SK-N-SH treated with all-trans-retinoic acid at 6 μM for 48 hours (cell line): Measurements from ENCODE around the gene DOCK4.

ENCODE experiments used
- ATAC-seq: fragments of 200-7000 bp; cut with Tn5 transposase; 3 replicates; pipeline ENCODE4 v1.9.1; 2020; ENCODE audit warnings: mild to moderate bottlenecking, moderate library complexity
- ARNTL ChIP-seq: fragments of 450-650 bp; formaldehyde crosslinking; IDR thresholded peaks from 2 replicates; pipeline ENCODE4 v1.5.0; 2020; ENCODE audit warnings: low read depth, mild to moderate bottlenecking, moderate library complexity, borderline replicate concordance
- BACH2 ChIP-seq: fragments of 250-450 bp; sonication (Bioruptor Pico); IDR thresholded peaks from 2 replicates; pipeline ENCODE4 v1.9.0; 2021; ENCODE audit warnings: mild to moderate bottlenecking, borderline replicate concordance
- CSDC2 ChIP-seq: fragments of 250-450 bp; sonication (Bioruptor Pico); IDR thresholded peaks from 2 replicates; pipeline ENCODE4 v1.5.0; 2020; ENCODE audit warnings: mild to moderate bottlenecking, moderate library complexity
- ESRRG ChIP-seq: fragments of 250-450 bp; sonication (Bioruptor Pico); IDR thresholded peaks from 2 replicates; pipeline ENCODE4 v1.6.1; 2021; ENCODE audit warnings: mild to moderate bottlenecking
- GLIS3 ChIP-seq: fragments of 250-450 bp; sonication (Bioruptor Pico); IDR thresholded peaks from 2 replicates; pipeline ENCODE4 v1.5.0; 2020; ENCODE audit warnings: mild to moderate bottlenecking, moderate library complexity
- ISL1 ChIP-seq: fragments of 250-450 bp; sonication (Bioruptor Pico); IDR thresholded peaks from 2 replicates; pipeline ENCODE4 v2.1.2; 2022; ENCODE audit warnings: mild to moderate bottlenecking, moderate library complexity
- OSR1 ChIP-seq: fragments of 250-450 bp; sonication (Bioruptor Pico); IDR thresholded peaks from 2 replicates; pipeline ENCODE4 v1.8.0; 2022; ENCODE audit warnings: moderate library complexity, mild to moderate bottlenecking, inconsistent platforms
- PPARA ChIP-seq: fragments of 250-450 bp; sonication (Bioruptor Pico); IDR thresholded peaks from 2 replicates; pipeline ENCODE4 v1.5.0; 2020; ENCODE audit warnings: mild to moderate bottlenecking, borderline replicate concordance
- RARB ChIP-seq: fragments of 250-450 bp; sonication (Bioruptor Pico); IDR thresholded peaks from 2 replicates; pipeline ENCODE4 v1.8.0; 2021; ENCODE audit warnings: mild to moderate bottlenecking, moderate library complexity
- SNAI2 ChIP-seq: fragments of 250-450 bp; sonication (Bioruptor Pico); IDR thresholded peaks from 2 replicates; pipeline ENCODE4 v1.5.0; 2020; ENCODE audit warnings: mild to moderate bottlenecking, moderate library complexity
- TCF4 ChIP-seq: fragments of 250-450 bp; sonication (Bioruptor Pico); IDR thresholded peaks from 2 replicates; pipeline ENCODE4 v1.8.0; 2021; ENCODE audit warnings: mild to moderate bottlenecking, moderate library complexity, borderline replicate concordance
- TOX ChIP-seq: fragments of 250-450 bp; sonication (Bioruptor Pico); IDR thresholded peaks from 2 replicates; pipeline ENCODE4 v1.8.0; 2021; ENCODE audit warnings: mild to moderate bottlenecking, moderate library complexity, borderline replicate concordance
- ZC3H10 ChIP-seq: fragments of 250-450 bp; sonication (Bioruptor Pico); IDR thresholded peaks from 2 replicates; pipeline ENCODE4 v1.5.1; 2021; ENCODE audit warnings: mild to moderate bottlenecking, moderate library complexity
- ZFP3 ChIP-seq: fragments of 250-450 bp; sonication (Bioruptor Pico); IDR thresholded peaks from 2 replicates; pipeline ENCODE4 v1.5.0; 2020; ENCODE audit warnings: mild to moderate bottlenecking, moderate library complexity
- ZFP30 ChIP-seq: fragments of 450-650 bp; formaldehyde crosslinking; IDR thresholded peaks from 2 replicates; pipeline ENCODE4 v1.5.0; 2022; ENCODE audit warnings: mild to moderate bottlenecking, moderate library complexity
- ZNF565 ChIP-seq: fragments of 450-650 bp; formaldehyde crosslinking; conservative IDR thresholded peaks from 2 replicates; pipeline ENCODE4 v1.5.0; 2020; ENCODE audit warnings: low read depth, mild to moderate bottlenecking, moderate library complexity
- ZNF70 ChIP-seq: fragments of 450-650 bp; formaldehyde crosslinking; IDR thresholded peaks from 2 replicates; pipeline ENCODE4 v1.5.0; 2020; ENCODE audit warnings: mild to moderate bottlenecking, moderate library complexity
- ZNF8 ChIP-seq: fragments of 450-650 bp; formaldehyde crosslinking; IDR thresholded peaks from 2 replicates; pipeline ENCODE4 v1.5.0; 2020; ENCODE audit warnings: mild to moderate bottlenecking, moderate library complexity
- TF ChIP-seq, protein P1 (sequence below): fragments of 250-450 bp; sonication (Bioruptor Pico); IDR thresholded peaks from 2 replicates; pipeline ENCODE4 v1.8.0; 2021; ENCODE audit warnings: low read depth, mild to moderate bottlenecking, moderate library complexity, borderline replicate concordance
- TF ChIP-seq, protein P2 (sequence below): fragments of 250-450 bp; sonication (Bioruptor Pico); IDR thresholded peaks from 2 replicates; pipeline ENCODE4 v1.5.1; 2021; ENCODE audit warnings: mild to moderate bottlenecking, moderate library complexity
- TF ChIP-seq, protein P3 (sequence below): fragments of 250-450 bp; sonication (Bioruptor Pico); IDR thresholded peaks from 2 replicates; pipeline ENCODE4 v1.5.0; 2020; ENCODE audit warnings: mild to moderate bottlenecking, moderate library complexity
- TF ChIP-seq, protein P4 (sequence below): fragments of 250-450 bp; sonication (Bioruptor Pico); IDR thresholded peaks from 2 replicates; pipeline ENCODE4 v1.5.1; 2020; ENCODE audit warnings: low read depth, mild to moderate bottlenecking, moderate library complexity

The DOCK4 gene

DNA sequence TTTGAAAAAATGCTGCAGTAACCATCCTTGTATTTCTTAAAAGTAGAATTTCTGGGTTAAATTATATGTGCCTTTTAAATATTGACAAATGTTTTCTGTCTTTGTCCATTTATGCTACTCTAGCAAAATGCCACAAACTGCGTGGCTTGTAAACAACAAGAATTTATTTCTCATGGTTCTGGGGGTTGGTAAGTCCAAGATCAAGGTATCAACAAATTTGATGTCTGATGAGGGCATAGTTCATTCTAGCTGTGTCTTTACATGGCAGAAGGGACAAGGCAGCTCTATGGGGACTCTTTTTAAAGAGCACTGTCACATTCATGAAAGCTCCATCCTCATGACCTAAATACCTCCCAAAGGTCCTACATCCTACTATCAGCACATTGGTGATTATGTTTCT, 27.9 kb upstream of the DOCK4 start (continued):
- TF ChIP-seq, protein P1, sequence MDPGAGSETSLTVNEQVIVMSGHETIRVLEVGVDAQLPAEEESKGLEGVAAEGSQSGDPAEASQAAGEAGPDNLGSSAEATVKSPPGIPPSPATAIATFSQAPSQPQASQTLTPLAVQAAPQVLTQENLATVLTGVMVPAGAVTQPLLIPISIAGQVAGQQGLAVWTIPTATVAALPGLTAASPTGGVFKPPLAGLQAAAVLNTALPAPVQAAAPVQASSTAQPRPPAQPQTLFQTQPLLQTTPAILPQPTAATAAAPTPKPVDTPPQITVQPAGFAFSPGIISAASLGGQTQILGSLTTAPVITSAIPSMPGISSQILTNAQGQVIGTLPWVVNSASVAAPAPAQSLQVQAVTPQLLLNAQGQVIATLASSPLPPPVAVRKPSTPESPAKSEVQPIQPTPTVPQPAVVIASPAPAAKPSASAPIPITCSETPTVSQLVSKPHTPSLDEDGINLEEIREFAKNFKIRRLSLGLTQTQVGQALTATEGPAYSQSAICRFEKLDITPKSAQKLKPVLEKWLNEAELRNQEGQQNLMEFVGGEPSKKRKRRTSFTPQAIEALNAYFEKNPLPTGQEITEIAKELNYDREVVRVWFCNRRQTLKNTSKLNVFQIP = no peak
- no peak for TF ChIP-seq ARNTL (CRISPR knock-in tag)
- TF ChIP-seq ZFP30 (CRISPR knock-in tag) = no peak
- TF ChIP-seq SNAI2 (CRISPR knock-in tag) = no peak
- no peak for TF ChIP-seq ESRRG (CRISPR knock-in tag)
- no peak for TF ChIP-seq CSDC2 (CRISPR knock-in tag)
- TF ChIP-seq ZNF8 (CRISPR knock-in tag) = no peak
- no peak for TF ChIP-seq ZNF565 (CRISPR knock-in tag)
- TF ChIP-seq ZC3H10 = no peak
- no peak for TF ChIP-seq ZNF70 (CRISPR knock-in tag)
- TF ChIP-seq OSR1 (CRISPR knock-in tag) = no peak
- TF ChIP-seq, protein P2, sequence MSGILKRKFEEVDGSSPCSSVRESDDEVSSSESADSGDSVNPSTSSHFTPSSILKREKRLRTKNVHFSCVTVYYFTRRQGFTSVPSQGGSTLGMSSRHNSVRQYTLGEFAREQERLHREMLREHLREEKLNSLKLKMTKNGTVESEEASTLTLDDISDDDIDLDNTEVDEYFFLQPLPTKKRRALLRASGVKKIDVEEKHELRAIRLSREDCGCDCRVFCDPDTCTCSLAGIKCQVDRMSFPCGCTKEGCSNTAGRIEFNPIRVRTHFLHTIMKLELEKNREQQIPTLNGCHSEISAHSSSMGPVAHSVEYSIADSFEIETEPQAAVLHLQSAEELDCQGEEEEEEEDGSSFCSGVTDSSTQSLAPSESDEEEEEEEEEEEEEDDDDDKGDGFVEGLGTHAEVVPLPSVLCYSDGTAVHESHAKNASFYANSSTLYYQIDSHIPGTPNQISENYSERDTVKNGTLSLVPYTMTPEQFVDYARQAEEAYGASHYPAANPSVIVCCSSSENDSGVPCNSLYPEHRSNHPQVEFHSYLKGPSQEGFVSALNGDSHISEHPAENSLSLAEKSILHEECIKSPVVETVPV = no peak
- no peak for TF ChIP-seq TCF4
- no peak for TF ChIP-seq PPARA

DNA sequence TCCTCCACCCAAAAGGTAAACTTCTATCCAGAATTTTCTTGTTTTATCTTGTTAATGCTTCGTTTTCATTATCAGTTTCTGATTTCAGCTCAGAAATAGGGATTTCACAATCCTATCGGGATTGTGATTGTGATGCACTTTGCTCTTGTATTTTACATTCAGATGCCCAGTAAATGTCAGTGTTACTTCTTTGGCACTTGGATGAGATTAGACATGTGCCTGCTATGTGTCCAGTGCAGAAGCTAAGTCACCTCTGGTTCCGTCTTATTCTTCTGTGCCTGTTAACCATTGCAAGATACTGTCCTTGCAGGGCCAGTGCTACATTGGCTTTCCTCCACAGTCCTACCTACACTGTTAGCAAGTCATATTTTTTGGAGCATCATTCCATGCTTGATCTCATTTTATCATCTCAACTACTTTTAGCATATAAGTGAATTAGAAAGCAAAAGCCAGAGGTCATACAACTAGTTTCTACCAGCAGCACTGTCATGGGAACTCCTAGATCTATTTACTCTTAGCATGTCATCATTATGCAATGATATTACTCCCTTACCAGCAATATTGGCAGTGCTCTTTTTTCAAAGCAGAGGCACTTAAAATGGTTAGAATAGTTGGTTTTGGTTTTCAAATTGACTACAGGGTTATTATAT, 27.0 kb upstream of the DOCK4 start:
- no peak for ATAC-seq
- no peak for TF ChIP-seq ARNTL (CRISPR knock-in tag)
- TF ChIP-seq PPARA = no peak
- no peak for TF ChIP-seq ISL1 (CRISPR knock-in tag)
- TF ChIP-seq, protein P2 = no peak
- TF ChIP-seq, protein P3, sequence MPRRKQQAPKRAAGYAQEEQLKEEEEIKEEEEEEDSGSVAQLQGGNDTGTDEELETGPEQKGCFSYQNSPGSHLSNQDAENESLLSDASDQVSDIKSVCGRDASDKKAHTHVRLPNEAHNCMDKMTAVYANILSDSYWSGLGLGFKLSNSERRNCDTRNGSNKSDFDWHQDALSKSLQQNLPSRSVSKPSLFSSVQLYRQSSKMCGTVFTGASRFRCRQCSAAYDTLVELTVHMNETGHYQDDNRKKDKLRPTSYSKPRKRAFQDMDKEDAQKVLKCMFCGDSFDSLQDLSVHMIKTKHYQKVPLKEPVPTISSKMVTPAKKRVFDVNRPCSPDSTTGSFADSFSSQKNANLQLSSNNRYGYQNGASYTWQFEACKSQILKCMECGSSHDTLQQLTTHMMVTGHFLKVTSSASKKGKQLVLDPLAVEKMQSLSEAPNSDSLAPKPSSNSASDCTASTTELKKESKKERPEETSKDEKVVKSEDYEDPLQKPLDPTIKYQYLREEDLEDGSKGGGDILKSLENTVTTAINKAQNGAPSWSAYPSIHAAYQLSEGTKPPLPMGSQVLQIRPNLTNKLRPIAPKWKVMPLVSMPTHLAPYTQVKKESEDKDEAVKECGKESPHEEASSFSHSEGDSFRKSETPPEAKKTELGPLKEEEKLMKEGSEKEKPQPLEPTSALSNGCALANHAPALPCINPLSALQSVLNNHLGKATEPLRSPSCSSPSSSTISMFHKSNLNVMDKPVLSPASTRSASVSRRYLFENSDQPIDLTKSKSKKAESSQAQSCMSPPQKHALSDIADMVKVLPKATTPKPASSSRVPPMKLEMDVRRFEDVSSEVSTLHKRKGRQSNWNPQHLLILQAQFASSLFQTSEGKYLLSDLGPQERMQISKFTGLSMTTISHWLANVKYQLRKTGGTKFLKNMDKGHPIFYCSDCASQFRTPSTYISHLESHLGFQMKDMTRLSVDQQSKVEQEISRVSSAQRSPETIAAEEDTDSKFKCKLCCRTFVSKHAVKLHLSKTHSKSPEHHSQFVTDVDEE = no peak
- no peak for TF ChIP-seq TCF4
- no peak for TF ChIP-seq ESRRG (CRISPR knock-in tag)
- TF ChIP-seq ZFP30 (CRISPR knock-in tag) = no peak
- TF ChIP-seq BACH2 (CRISPR knock-in tag) = no peak
- TF ChIP-seq RARB = no peak
- TF ChIP-seq ZFP3 (CRISPR knock-in tag) = no peak
- TF ChIP-seq, protein P4, sequence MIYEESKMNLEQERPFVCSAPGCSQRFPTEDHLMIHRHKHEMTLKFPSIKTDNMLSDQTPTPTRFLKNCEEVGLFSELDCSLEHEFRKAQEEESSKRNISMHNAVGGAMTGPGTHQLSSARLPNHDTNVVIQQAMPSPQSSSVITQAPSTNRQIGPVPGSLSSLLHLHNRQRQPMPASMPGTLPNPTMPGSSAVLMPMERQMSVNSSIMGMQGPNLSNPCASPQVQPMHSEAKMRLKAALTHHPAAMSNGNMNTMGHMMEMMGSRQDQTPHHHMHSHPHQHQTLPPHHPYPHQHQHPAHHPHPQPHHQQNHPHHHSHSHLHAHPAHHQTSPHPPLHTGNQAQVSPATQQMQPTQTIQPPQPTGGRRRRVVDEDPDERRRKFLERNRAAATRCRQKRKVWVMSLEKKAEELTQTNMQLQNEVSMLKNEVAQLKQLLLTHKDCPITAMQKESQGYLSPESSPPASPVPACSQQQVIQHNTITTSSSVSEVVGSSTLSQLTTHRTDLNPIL = no peak
- no peak for TF ChIP-seq GLIS3 (CRISPR knock-in tag)
- no peak for TF ChIP-seq OSR1 (CRISPR knock-in tag)
- no peak for TF ChIP-seq CSDC2 (CRISPR knock-in tag)
- TF ChIP-seq, protein P1 = no peak
- TF ChIP-seq TOX (CRISPR knock-in tag) = no peak
- TF ChIP-seq, all 23 proteins: peak for 0
